NCI-H2196 (cell line): Measurements from ENCODE around the gene NTM.

Experiments
- DNase-seq: peaks from one replicate; lab custom pipeline; 2025; ENCODE audit not compliant: unreplicated experiment; lab: John Stamatoyannopoulos, UW

The NTM gene

GRCh38 chr11:132264616-132265015, 894.2 kb downstream of the NTM start:
- no peak for DNase-seq

GRCh38 chr11:132278801-132279574, 908.6 kb downstream of the NTM start:
- DNase-seq = no peak

GRCh38 chr11:132284048-132284447, 913.6 kb downstream of the NTM start:
- DNase-seq = no peak

GRCh38 chr11:132284611-132285010, 914.2 kb downstream of the NTM start:
- no peak for DNase-seq

- DNase-seq = no peak
Measured at GRCh38 chr11:132285631-132286030, 915.2 kb downstream of the NTM start.

GRCh38 chr11:132286106-132286505, 915.7 kb downstream of the NTM start:
- DNase-seq = no peak

DNA sequence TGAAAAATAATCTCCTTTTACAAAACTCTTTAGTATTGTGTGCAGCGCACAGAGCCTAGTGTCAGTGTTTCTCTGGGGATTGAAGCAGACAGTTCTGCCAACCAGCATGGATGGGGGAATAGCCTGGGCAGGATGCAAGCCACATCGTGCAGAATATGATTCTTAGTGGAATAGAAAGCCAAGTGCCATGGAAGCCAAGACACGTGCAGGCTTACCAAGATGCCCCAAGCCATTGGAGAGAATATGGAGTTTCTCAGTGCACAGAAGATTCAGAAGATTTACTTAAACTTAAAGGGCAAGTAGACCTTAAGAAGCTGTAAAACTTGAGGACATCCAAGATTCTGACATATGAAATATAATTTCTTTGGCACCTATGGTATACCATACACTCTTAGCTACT, 917.6 kb downstream of the NTM start:
- DNase-seq = no peak

GRCh38 chr11:132289590-132290256, 919.3 kb downstream of the NTM start:
- no peak for DNase-seq

GRCh38 chr11:132293586-132293985, 923.2 kb downstream of the NTM start:
- DNase-seq = no peak

DNA sequence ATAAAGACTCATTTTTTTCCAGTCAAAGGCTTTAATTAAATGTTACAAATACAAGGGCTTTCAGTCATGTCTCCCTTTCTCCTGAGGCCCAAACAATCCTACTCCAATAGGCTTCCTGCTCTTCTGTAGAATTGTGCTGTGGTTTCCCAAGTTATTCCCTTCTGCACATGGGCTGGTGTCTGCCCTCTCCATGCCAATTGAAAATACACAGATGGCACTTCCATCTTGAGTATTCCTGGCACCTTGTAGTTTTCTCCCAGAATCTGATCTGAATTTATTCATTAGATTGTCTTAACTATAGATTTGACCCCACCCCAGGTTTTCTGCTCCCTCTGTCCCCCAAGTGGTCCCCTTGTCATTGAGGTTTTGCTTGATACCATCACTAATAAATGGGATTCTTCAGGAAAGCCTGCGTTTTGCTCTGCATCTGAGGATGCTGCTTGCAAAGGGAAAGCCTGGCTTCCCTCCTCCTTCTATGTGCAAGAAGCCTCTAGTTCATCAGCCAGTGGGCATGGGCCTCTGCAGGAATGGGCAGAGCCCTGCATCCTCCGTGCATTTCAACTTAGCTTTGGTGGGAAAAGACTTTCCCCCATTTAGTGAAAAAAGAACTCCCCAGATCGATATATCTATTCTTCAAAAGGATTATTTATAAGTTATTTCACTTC, 926.7 kb downstream of the NTM start:
- no peak for DNase-seq

GRCh38 chr11:132298357-132298756, 927.9 kb downstream of the NTM start:
- no peak for DNase-seq

- no peak for DNase-seq
Measured at GRCh38 chr11:132300283-132300682, 929.9 kb downstream of the NTM start.

GRCh38 chr11:132301465-132301864, 931.0 kb downstream of the NTM start:
- DNase-seq = no peak

DNA sequence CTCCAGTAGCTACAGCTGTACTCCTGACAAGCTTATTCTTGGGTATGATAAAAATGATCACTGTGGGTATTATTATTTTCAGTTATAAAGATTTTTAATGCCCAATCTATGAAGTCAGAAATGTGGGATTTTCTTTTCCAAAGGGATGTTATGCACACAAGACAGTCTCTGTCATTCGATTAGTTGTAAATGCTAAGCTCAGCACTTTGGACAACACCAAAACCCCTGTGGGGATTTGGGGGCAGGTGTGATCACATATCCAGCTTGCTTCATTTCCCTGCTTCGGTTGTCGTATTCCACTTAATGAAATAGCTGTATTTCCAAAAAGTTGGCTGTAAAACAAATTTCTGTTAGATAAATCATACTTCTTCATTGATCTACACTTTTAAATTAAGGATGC, 931.5 kb downstream of the NTM start:
- no peak for DNase-seq

GRCh38 chr11:132307309-132308020, 937.0 kb downstream of the NTM start:
- DNase-seq = no peak

- no peak for DNase-seq
Measured at GRCh38 chr11:132310390-132311375, 940.3 kb downstream of the NTM start.

DNA sequence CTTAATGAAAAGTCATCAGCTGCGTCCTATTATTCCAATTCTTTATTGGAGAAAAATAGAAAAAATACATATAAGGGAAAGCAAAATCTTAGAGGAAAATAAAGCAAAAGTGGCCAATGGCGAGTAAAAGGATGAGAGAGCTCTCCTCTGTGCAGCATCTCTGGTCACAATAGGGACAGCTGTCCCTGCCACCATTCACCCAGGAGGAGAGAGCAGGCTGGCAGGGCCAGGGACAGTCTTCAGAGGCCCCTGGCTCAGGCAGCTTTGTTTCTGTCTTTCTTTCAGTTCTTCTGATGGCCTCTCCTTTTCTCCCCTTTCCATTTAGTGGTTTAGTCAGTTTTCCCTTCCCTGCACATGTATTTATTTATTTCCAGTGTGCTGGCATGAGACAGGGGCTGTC, 941.3 kb downstream of the NTM start:
- DNase-seq = no peak

- DNase-seq = no peak
Measured at GRCh38 chr11:132312161-132312560, 941.7 kb downstream of the NTM start.

- no peak for DNase-seq
Measured at GRCh38 chr11:132312701-132313111, 942.3 kb downstream of the NTM start.

- DNase-seq = no peak
Measured at GRCh38 chr11:132314911-132315455, 944.6 kb downstream of the NTM start.
